GM19099 (cell line): Measurements from ENCODE around the gene SHISA6.

Source experiments
- POLR2A ChIP-seq: IDR thresholded peaks from 3 replicates; pipeline ENCODE4 v1.6.1; 2011; ENCODE audit warnings: low read depth; ENCODE audit not compliant: insufficient read length; ENCODE audit errors: extremely low read depth

SHISA6 gene

DNA sequence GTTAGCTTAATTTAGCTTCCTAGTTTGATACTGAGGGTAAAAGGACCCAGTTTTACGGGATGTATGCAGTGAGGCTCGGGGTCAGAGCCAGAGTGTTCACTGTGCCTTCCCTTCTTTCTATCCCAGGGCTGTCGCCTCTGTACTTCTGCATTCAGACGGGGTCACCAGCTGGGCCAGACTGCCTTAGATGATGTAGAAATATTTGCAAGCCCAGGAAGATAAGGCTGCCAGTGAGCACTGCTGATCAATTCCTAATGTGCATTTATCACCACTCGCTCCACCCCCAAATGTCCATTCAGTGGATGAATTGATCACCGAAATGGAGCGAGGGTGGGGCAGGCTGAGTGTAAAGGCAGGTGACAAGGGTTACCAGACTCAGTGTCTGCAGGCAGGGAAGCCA lies 9.1 kb downstream of the SHISA6 start:
- no peak for TF ChIP-seq POLR2A

DNA sequence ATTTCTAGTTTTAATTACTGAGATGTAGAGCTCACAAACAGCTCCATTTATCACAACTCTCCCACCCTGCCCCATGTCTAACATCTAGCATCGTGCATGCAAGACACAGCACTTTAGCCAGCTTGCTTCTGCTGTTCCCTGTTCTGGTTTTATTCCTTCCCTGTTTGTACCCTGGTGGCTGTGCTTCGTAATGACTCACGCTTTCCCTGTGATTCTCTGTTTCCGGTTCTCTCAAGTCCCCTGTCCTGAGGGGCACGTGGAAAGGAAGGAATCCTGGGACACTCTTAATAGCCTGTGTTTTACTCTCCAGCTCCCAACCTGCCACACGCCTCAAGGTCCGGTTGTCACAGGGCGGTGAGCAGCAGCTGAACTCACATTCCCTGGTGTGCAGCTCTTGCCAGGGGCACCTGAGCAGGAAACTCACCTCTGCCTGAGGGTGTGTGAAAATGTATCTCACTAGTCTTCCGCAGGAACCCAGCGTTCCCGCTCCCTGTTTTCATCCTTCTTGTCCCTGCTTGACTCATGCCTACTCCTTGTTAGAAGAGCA lies 10.6 kb downstream of the SHISA6 start:
- no peak for TF ChIP-seq POLR2A

DNA sequence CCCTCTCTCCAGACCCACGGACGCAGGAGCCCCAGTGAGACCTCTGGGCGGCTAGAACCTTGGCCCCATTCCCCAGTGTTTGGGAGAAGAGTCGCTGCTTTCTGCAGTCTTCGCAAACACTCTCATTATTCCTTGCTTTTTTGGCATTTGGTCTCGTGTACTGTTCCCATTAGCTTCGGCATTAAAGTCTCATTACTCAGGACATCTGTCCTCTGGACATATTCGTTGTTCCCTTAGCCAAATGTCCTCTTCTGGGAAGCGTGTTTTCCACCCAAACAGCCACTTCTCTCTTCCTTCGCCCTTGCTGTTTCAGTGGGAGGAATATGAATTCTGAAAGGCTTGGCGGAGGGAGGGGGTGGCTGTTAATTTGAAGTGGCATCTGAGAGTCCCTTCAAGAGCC lies 11.1 kb downstream of the SHISA6 start:
- TF ChIP-seq POLR2A: no peak

DNA sequence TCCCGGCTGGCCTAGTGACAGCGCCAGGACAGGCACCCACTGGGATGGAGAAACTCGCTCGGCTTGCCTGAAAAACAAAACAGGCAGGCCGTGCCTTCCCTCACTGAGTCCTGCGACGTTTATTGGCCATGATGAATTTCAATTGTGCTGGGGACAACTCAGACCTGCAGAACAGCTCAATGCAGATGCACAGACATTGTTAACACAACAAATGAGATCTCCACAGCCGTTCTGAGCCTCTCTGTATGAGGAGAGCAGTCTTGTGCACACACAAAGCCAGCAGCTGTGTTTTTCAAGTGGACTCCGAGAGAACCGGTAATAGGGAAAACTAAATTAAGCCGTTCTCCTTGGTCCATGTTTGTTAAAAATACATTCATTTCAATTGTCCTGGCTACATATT lies 15.9 kb downstream of the SHISA6 start:
- TF ChIP-seq POLR2A: no peak

DNA sequence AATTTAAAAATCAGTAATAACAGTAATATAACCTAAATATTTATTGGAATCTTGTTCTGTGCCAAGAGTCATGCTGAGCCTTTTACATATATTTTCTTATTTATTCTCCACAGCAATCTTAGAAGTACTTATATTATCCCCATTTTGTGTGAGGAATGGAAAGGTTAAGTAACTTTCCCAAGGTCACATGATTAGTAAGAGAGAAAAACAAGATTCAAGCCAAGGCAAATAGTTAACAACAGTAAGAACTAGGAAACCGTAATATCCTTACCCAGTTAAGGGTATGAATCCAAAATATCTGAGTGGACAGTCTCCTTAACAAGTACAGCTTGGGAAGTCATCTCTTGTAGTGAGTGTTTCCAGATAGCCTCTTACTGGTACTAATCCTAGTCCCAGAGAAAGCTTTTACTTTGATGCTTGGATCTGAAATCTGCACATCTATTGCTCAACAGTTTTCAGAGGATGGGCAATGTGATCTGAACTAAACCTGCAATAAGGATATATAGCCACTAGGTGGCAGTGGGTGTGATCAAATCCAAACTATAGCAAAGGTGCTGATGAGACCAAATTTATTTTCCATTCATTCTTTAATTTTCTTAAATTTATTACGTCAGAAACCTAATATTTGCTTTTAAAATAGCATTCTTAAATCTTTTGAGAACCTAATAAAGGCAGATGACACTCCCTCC lies 23.3 kb downstream of the SHISA6 start:
- no peak for TF ChIP-seq POLR2A

DNA sequence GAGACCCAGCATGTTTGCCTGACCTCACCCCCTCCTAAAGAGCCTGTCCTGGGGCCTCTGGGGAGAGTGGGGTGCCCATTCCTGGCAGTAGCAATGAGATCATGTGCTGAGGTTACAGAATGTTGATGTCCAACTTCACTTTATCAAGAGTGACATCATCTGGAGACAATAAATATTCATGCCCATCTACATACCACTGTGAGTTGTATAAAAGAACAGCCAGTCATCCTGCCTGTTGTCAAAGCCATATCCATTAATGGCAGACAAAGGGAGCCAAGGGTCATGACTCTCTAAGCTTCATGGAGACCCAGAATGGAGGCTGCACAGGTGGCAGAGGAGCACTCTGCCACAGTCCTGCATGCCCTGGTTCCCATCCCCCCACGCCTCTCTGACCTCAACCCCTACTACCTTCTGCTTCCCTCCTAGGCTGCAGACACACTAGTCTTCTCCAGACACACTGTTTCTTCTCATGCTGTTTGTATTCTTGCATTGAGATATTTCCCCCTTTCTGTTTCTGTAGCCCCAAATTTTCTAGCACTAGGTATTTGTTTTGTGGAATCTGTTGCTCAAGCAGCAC lies 27.1 kb downstream of the SHISA6 start:
- TF ChIP-seq POLR2A: no peak

DNA sequence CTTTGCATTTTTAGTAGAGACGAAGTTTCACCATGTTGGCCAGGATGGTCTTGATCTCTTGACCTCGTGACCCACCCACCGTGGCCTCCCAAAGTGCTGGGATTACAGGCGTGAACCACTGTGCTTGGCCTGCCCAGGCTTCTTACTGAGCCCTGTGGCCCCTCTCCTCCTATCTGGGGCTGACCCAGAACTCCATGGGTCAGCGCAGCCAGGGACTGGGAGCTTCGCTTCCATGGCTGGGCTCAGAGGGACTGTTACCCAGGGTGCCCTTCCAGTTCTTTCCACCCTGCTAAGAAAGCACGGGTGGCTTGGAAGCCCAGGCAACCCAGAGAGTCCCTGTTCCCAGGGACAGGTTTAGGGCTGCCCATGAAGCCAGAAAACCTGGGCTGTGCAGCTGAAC lies 28.2 kb downstream of the SHISA6 start:
- no peak for TF ChIP-seq POLR2A

DNA sequence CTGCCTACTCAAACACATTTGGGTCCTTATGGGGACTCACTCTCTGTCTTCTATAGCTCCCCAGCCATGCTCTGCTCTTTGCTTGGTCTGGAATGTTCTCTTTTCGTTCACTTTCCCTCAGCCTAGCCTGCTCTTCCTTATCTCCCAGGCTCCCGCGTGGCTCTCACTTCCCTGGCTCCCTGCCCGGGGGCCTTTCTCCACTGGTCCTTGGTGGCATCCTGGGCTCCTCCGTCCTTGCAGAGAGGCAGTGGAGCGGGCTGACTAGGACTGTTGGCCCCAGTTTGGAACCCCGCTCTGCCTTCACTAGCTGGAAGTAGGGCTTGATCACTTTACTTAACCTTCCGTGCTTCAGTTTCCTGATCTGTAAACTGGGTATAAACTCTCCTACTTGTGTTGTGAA lies 31.2 kb downstream of the SHISA6 start:
- TF ChIP-seq POLR2A: no peak

DNA sequence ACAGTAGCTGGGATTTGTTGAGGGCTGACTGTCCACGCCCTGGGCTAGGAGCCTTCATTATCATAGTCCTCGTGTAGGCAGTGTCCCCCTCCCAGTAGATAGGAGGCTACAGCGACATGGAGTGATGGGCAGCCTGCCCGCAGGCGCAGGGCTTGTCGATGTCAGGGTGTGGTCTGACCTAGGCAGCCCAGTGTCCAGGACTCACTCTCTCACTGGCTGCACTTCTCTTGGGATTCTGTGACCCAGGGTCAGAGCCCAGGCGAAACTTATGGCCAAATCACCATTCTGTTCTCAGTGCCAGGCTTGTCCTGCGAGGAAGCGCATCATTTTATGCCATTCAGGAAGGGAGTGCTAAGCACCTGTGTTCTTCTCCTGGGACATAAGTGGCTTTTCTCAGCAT lies 32.6 kb downstream of the SHISA6 start:
- no peak for TF ChIP-seq POLR2A

DNA sequence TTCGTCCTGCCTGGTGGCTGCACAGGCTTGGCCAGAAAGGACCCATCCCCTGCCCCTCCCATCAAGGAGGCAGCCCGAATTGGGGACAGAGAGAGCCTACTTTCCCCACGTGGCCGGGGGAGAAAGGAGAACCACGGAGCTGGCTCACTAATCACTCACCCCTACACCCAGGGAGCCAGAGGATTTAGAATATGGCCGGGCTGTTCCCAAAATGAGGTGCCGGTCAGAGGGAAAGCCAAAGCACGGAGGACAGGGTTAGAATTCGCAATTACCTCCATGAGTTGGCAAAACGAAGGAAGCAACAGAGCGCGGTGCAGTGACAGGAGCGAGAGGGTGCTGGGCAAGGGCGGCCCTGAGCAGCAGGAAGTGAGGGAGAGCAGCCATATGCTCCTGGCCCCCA lies 33.1 kb downstream of the SHISA6 start:
- TF ChIP-seq POLR2A: no peak

DNA sequence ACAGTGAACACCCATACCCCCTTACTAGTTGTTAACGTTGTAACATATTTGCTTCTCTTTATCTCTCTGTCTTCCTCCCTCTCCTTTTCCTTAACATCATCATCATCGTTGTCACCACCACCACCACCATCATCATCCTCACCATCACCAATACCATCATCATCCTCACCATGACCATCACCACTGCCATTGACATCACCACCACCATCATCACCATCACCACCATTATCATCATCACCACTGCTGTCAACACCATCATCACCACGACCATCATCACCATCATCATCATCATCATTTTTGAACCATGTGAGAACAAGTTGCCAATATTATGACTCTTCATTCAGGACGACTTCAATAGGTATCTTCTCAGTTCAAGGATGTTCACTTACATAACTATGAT lies 35.5 kb downstream of the SHISA6 start:
- no peak for TF ChIP-seq POLR2A

DNA sequence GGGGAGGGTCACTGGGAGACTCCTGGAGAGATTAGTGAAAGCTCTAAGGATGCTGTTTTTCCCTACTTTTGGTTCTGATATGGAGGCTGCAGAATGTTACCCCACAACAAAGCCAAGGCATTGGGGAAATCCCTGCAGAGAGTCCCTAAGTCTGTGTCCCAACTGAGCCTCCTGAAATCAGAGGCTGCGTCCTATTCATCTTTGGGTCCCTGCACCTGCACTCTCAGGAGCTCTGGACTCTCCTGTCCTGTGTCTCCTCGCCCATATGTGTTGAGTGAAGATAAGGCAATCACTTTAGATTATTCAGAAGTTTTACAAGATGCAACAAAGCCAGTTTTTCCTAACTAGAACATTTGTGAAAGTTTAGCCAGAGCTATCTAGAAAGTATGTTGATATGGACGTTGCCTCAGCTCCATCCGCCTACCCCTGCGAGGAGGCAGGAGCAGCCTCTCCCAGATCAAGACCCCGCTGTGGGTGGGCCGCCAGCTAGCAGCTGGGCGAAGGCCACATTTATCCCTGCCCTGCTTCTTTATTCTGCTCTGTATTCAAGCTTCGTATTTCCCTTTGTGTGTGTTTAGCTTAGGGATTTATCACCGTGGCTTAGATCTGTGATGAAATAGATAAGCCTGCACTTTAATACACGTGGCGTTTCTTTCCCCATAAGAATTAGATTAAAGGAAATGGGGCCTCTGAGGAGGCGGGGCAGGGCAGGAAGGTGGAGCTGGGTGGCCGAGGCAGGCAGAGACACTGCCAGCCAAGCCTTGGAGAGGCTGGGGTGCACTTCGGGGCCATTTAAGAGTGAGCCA lies 37.4 kb downstream of the SHISA6 start:
- TF ChIP-seq POLR2A: no peak

DNA sequence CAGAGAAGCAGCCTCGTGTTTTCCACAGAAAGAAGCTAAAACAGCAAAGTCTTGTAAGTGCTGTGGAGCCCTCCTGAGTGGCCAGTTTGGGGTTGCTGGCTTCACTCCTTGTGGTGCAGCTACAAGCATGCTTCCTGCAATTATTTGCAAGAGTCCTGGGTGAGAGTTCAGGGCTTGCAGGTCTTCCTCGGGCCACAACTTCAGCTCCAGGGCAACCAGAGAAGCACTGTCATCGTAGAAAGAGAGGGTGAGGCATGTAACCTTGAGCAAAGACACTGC lies 37.9 kb downstream of the SHISA6 start:
- TF ChIP-seq POLR2A: no peak

DNA sequence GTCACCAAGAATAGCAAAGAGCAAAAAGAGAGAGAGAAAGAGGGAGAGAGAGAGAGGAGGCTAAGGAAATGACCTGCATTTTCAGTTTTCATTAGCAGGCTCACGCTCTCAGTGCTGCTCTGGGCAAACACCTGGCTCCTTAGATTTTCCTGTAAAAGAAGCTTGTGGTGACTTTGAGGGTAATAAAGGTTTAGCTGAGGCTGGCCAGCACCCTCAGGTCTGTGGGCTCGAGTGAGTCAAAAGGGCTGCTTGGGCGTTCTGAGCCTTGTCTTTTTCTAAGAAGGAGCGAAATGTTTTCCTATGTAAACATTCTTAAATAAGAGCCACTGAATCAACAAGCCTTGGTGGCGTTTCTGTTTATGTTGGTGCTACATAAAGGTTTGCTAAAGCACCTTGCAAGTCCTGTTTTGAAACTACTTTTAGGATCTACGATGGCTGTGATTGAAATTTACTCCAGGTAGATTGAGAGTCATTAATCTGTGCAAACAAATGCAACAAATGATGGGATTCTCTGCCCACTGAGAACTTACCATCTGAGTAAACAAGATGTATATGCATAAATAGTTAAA lies 38.8 kb downstream of the SHISA6 start:
- TF ChIP-seq POLR2A: no peak

DNA sequence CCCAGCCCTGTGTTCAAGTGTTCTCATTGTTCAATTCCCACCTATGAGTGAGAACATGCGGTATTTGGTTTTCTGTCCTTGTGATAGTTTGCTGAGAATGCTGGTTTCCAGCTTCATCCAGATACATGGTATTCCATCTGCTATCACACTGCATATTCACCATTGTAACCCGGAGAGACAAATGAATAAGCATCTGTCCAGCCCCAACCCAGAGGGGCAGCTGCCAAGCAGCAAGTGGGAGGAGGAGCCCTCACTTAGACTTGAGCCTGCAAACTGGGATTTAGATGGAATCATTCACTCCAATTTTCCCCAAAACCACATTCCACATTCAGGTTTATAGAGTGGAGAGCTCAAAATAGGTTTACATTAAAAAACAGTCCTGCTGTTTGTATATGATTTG lies 41.6 kb downstream of the SHISA6 start:
- TF ChIP-seq POLR2A: no peak

DNA sequence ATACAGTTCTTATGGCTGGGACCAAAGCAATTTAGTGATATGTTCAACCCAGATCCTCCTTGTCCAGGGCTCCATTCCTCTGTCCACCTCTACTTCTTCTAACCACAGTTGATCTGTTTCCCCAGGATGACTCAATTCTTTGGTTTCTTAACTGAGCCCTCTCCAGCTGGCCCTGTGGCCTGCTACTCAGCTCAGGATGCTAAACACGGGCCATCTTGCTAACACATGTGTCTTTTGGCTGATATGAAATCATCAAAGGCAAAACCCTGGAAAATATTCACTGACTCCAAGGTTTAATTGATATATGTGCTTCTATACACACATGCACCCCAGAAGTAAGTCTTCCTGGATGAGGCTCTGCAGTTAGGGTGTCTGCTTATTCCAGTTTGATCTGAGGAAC lies 43.8 kb downstream of the SHISA6 start:
- TF ChIP-seq POLR2A: no peak
